Suppressor macrophage treated with lipopolysaccharide for 4 hours (primary cell): ENCODE measurements around the gene FAM120B.

Source experiments
- DNase-seq: peaks from one replicate; pipeline ENCODE4 v3.0.0-alpha.2; 2020

Gene FAM120B

GRCh38 chr6:170288091-170288631 lies 18.4 kb upstream of the FAM120B start:
- DNase-seq, result no peak

DNA sequence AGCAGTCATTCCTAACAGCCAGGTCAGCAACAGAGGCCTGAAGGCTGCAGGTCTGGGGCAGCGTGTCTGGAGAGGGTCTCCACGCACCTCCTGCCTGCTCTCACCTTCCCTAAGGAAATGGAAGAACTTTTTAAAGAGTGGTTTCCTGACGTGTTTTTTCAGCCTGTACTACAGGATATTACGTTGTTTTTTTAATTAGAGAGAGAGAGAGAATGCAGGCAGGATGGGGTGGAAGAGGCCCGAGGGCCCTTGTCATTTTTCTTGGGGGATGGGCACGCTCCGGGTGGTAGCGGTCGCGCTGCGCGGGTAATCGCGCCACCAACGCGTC lies 17.7 kb upstream of the FAM120B start:
- no peak for DNase-seq

DNA sequence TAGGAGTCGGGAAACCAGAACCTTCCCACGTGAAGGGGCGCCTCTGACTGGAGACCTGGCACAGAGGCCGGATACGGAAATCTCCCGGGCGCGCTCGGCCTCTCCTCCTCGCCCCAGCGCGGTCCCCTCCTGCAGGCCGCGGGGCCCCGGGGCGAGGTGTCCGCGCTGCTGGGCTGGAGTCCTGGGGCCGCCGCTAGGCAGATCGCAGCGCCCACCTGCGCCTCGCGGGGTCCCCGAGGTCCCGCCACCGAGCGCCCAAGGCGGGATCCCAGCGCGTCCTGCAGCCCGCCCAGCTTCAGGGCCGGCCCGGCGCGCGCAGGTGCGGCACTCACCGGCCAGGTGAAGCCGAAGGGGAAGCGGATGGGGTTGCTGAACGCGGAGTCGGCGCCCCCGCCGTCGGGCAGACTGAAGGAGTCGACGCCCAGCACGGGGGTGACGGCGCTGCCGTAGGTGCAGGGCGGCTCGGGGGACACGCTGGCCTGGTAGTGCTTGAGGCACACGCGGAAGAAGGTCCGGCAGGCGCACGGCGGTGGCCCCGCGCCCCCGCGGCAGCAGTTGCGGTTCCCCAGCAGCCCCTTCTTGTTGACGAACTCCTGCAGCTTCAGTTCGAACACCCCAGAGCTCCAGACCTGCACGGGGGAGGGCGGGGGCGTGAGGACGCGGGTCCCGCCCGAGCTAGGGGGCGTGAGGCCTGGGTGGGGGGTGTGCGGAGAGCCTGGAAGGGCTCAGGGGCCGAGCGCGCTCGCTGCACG lies 17.2 kb upstream of the FAM120B start:
- DNase-seq, result no peak

- no peak for DNase-seq
Observed at GRCh38 chr6:170289951-170290295, 16.6 kb upstream of the FAM120B start.

- peak; percentile 56 for DNase-seq
Observed at GRCh38 chr6:170290296-170291128, 16.0 kb upstream of the FAM120B start, which contains the start of gene DLL1. Gene DLL1 (minus strand): TSS chr6:170291078. CDS start chr6:170290139, 939 bp downstream.

DNA sequence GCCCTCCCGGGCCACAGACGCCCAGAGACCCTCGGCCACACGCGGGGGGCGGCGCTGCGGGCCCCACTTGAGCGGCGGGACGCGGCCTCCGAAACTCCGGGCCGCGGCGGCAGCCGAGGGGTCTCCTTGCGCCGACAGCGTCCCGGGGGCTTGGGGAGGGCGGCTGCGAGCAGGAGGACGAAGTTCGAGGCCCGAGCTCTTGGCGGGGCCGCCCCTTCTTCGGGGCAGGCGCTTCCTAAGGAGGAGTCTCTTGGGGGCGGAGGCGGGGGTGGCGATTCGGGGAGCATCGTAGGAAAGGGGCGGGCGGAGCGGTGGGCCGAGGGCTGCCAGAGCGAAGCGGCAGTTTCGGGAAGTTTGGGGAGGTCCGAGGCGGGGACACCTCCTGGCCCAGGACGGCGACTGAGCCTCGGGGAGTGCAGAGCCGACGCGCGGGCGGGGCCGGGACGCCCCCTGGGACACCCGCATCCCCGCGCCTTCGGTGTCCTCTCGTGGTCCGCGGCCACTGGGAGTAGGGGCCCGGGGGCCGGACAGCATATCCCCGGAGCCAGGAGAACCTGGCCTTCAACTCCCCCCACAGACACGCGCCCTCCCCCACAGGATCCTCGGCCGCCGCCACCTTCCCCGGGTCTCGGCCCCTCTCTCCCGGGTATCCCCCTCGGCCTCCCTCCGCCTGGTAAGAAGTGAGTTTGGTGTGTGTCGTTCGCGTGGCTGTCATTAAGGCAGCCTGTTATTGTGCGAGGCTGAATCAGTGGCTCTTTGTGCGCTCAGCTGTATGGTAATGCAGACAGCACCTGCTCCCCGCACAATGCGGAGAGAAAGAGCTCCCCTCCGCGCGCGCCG lies 15.1 kb upstream of the FAM120B start:
- peak; percentile 58 for DNase-seq

GRCh38 chr6:170292111-170292406 lies 14.5 kb upstream of the FAM120B start:
- no peak for DNase-seq

GRCh38 chr6:170292407-170293158 lies 14.0 kb upstream of the FAM120B start:
- no peak for DNase-seq

GRCh38 chr6:170293341-170294231 lies 13.0 kb upstream of the FAM120B start:
- DNase-seq, result no peak

GRCh38 chr6:170294298-170294730 lies 12.2 kb upstream of the FAM120B start:
- DNase-seq, result no peak

DNA sequence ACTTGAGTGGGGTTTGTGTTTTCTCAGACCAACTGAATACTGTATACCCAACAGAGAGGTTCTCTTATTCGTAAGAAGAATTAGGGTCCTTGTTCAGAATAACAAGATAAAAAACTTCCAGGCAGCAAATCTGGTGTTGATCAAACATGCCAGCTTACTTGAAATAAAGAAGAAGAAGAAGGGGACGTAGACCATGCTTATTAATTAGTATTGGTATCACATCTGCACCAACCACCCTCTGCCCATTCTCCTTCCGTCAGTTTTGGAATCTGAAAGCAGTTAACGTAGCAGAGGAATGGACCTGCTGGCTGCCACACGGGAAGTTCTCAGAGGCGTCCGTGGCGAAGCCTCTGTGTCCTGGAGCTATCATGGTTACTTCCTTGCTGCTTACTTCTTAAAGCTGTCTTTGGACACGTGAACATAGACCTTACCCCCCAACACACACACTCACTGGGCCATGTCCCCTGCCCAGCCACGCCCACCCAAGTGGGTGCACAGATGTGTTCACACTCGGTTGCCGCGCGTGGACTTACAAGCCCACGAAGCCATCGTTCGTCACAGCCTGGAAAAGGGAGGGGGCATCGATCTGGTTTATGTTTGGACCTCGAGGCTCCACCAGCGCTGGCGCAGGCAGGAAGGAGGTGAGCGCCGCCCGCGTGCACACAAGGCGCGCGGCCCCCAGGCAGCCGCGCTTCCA lies 11.6 kb upstream of the FAM120B start:
- DNase-seq, result no peak

DNA sequence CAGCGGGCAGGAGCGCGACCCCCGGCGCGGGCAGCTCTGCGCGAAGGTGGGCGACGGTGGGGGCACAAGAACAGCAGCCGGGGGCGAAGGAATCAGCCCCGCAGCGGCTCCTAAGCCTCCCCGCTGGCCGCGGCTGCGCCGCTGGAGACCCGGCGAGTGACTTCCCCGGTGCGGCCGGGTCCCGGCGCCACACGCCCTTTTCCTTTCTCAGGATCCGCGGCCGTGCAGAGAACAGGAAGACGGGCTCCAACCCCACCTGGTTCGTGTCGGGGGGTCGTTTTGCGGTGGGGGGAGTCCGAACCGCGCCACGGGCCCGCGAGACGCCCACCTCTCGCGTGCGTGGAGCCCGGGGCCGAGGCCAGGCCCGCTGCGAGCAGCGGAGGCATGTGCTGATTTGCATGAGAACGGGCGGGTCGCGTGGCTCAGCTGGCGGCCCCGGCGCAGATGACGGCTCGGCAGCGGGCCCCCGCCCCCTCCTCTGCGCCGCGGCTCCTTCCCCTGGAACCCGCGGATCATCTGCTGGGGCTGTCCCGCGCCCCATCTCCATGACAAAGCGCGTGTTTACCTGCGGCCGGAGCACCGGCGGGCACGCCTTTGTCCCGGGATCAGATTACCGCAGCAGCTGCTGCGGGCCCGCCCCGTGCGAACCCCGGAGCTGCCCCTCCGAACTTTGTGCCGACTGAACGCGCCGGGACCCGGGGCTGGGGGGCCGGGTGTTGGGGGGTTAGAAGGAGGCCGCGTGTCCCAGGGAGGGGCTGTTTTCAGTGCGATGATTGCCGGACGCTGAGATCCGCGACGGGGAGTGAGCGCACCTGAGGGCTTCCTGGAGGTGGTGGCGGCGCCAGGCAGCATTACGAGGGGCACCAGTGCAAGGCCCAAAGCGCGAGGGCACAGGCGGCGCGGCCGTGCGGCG lies 10.8 kb upstream of the FAM120B start:
- peak; percentile 57 for DNase-seq

DNA sequence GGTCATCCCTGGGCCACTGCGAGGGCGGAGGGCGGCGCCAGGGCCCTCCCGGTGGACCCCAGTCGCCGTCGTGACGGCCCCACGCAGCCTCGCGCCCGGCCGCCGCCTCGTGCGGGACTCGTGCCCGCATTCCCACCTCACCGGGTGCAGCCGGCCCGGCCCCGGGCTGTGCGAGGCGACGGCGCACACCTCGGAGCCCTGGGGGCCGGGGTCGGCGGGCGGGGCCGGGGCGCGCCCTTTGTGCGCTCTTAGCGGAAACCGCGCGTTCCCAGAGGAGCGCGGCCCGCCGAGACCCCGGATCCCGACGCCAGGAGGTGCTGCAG lies 10.2 kb upstream of the FAM120B start:
- DNase-seq, result no peak

- no peak for DNase-seq
Observed at GRCh38 chr6:170296746-170297575, 9.6 kb upstream of the FAM120B start.

DNA sequence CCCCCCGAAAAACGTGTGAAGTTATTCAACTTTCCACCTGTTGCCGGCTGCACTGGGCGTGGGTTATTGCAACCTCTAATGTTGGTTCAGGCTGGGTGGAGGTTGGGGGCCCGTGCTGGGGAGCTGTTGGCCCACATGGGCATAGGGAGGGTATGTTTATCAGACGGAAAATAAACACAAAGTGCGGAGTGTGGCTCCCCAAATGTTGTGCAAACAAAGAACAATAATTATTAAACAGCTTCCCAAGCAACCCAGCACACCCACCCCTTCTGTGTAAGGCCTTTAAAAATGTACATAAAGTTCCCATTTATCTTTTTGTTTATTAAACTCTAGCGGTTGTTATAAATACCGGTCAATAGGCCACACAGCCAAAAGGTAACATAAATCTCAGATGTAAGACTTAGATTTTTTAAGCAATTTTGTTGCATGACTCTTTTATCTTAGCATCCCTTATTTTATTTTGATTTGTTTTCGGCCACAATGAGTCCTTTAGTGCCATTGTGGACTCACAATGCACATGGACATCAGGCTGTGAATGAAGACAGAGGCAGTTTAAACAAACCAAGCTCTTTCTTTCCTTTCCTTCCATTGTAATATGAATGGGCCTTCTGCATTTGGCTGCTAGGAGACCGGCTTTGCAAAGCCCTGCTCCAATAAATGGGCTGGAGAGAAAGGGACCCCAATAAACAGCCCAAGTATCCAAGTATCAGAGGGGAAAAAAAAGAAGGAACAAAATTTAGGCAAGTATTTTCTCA lies 8.8 kb upstream of the FAM120B start:
- DNase-seq, result no peak

DNA sequence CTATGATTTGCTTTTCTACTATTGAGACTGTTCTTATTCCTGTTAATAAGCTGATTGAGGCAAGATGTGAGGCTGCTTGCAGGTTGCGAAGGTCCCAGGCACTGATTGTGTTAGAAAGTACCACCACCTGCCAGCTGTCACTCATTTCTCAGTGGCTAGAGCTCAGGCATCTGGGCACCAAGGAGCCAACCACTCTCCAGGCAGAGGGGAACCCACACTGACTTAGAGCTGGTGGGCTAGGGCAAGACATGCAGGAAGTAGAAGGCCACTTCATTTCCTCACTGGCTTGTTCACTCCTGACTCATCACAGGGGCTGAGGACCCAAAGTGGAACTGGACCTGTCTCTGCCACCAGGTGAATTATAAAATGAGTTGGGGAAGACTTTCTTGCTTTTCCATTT lies 7.9 kb upstream of the FAM120B start:
- no peak for DNase-seq

- no peak for DNase-seq
Observed at GRCh38 chr6:170301184-170301583, 5.4 kb upstream of the FAM120B start.

DNA sequence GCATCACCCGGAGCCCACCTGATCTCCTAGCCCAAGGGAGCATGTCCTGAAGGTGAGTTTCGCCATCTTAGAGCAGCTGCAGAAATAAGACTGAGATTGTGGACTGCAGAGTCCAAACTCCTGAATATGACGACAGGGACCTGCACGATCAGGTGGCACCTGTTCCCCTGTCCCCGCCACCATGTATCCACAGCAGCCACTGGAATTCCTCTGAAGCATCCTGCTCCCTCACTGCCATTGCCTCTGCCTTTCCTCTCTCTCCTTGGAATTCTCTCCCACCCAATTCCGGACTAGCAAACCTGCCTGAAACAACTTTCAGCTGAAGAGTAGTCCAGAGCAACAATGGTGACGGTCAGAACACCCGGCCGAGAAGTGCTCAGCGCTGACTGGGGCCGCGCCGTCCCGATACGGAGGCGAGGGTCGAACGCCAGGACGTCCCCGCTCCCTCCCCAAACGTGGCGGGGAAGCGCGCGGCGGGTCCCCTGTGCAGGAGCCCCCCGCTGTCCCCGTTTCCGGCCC lies 694 bp upstream of the FAM120B start:
- DNase-seq, result no peak
